Measurements from ENCODE around the gene STT3A. TPM values are rescaled to one million over a fixed set of nuclear protein-coding genes. Genes with fewer than 3 reads are reported as not detected.

Gene STT3A
- total RNA-seq, 1 donor from 2014 or later, result 91.6 TPM

GRCh38 chr11:125586623-125587022 lies 6.0 kb upstream of the STT3A start:
- peaks cover 11% of the 10 kb centered on the region for H3K4me1 ChIP-seq
- no peak overlapping the region for H3K27ac ChIP-seq

DNA sequence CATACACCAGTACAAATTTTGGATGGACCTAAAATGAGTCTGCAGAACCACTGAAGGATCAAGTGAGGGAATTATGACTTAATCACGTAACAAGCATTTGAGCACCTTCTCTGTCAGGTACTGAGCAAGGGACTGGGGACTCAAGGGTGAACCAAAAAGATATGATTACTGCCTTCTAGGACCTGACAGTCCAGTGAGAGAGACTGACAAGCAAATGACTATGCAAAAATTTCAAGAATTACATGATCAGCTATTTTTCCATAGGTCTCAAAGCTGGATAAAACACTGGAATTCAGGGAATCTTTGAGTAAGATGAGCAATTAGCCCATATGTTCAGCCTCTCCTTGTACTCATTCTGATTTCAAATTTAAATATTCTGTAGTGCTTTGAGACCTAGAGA lies 5.2 kb upstream of the STT3A start:
- H3K4me1 ChIP-seq, result peaks cover 12% of the 10 kb centered on the region
- no peak overlapping the region for H3K27ac ChIP-seq
- no peak for DNase-seq (ENCODE audit: extremely low spot score in 2 of 2)
- intact Hi-C loops (cut with DNase I), result no loop called here
- no peaks in the 10 kb centered on the region for H3K27me3 ChIP-seq
- TF ChIP-seq POLR2A (IDR thresholded peaks at IDR 0.05) (no peak), POLR2AphosphoS5 (IDR thresholded peaks at IDR 0.05; ENCODE audit: insufficient read depth in 1 of 2, low read depth in 1 of 2) (no peak)
- TF ChIP-seq, protein P1, sequence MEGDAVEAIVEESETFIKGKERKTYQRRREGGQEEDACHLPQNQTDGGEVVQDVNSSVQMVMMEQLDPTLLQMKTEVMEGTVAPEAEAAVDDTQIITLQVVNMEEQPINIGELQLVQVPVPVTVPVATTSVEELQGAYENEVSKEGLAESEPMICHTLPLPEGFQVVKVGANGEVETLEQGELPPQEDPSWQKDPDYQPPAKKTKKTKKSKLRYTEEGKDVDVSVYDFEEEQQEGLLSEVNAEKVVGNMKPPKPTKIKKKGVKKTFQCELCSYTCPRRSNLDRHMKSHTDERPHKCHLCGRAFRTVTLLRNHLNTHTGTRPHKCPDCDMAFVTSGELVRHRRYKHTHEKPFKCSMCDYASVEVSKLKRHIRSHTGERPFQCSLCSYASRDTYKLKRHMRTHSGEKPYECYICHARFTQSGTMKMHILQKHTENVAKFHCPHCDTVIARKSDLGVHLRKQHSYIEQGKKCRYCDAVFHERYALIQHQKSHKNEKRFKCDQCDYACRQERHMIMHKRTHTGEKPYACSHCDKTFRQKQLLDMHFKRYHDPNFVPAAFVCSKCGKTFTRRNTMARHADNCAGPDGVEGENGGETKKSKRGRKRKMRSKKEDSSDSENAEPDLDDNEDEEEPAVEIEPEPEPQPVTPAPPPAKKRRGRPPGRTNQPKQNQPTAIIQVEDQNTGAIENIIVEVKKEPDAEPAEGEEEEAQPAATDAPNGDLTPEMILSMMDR (IDR thresholded peaks at IDR 0.05), result no peak
- H3K9me3 ChIP-seq, result no peaks in the 10 kb centered on the region
- H3K36me3 ChIP-seq, result peaks cover 0 to 23% of the 10 kb centered on the region in 2 donors
- no peak overlapping the region for H3K4me3 ChIP-seq

More at GRCh38 chr11:125586623-125587022, 6.0 kb upstream of the STT3A start:
- TF ChIP-seq, protein P1 (IDR thresholded peaks at IDR 0.05), result no peak
- TF ChIP-seq POLR2A (IDR thresholded peaks at IDR 0.05), result no peak
- no peak for TF ChIP-seq POLR2AphosphoS5 (IDR thresholded peaks at IDR 0.05; ENCODE audit: insufficient read depth in 1 of 2, low read depth in 1 of 2)
- H3K36me3 ChIP-seq, result peaks cover 0 to 29% of the 10 kb centered on the region in 2 donors
- intact Hi-C loops (cut with DNase I), result no loop called here
- H3K27me3 ChIP-seq, result no peaks in the 10 kb centered on the region
- no peaks in the 10 kb centered on the region for H3K9me3 ChIP-seq
- no peak for DNase-seq (ENCODE audit: extremely low spot score in 2 of 2)
- no peak overlapping the region for H3K4me3 ChIP-seq

- TF ChIP-seq, protein P1 (IDR thresholded peaks at IDR 0.05), result no peak
- no peak for TF ChIP-seq POLR2A (IDR thresholded peaks at IDR 0.05)
- no peak for TF ChIP-seq POLR2AphosphoS5 (IDR thresholded peaks at IDR 0.05; ENCODE audit: insufficient read depth in 1 of 2, low read depth in 1 of 2)
- peaks cover 0 to 14% of the 10 kb centered on the region in 2 donors for H3K36me3 ChIP-seq
- H3K4me1 ChIP-seq, result peaks cover 17% of the 10 kb centered on the region
- no peaks in the 10 kb centered on the region for H3K27me3 ChIP-seq
- H3K27ac ChIP-seq, result no peak overlapping the region
- DNase-seq (ENCODE audit: extremely low spot score in 2 of 2), result no peak
- intact Hi-C loops (cut with DNase I), result no loop called here
- no peaks in the 10 kb centered on the region for H3K9me3 ChIP-seq
- H3K4me3 ChIP-seq, result no peak overlapping the region
These were observed 4.1 kb upstream of the STT3A start for GRCh38 chr11:125588505-125588904.

DNA sequence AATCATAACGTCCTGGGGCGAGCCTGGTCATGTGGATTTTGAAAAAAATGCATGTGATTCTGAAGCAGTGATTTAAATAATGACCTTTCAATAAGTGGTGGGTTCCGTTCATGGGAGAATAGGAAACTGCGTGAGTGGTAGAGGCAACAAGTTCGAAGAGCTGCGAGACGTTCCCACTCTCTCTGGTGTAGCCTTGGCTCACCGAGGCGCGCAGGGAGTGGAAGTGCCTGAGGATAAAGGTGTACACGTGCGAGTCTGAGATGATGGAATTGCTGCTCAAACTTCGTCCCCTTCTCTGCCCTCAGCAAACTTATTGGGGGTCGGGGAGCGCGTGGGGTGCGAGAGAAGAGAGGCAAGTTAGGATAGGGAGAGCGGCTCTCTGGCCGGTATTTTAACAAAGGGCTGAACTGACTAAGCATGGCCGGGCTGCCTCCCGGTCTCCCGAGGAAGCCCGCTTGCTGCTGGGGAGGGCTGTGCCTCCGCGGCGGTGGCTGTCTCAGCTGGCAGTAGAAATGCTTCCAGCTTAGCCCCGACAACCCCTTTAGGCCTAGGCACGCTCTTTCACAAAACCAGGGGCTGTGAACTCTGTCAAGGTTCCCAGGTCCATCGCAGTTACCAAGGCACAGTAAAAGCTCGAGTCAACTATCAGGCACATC lies 875 bp upstream of the STT3A start:
- DNase-seq (ENCODE audit: extremely low spot score in 2 of 2), result peak in 1 of 2 donors; percentile 88
- intact Hi-C loops (cut with DNase I), result no loop called here
- TF ChIP-seq POLR2A (IDR thresholded peaks at IDR 0.05) (no peak), POLR2AphosphoS5 (IDR thresholded peaks at IDR 0.05; ENCODE audit: insufficient read depth in 1 of 2, low read depth in 1 of 2) (no peak)
- TF ChIP-seq, protein P1 (IDR thresholded peaks at IDR 0.05), result no peak
- Histone ChIP-seq H3K4me1 (peaks cover 45% of the 10 kb centered on the region), H3K36me3 (peaks cover 0 to 2% of the 10 kb centered on the region in 2 donors), H3K27ac (peak overlapping the region; percentile 89), H3K9me3 (no peaks in the 10 kb centered on the region), H3K27me3 (no peaks in the 10 kb centered on the region), H3K4me3 (peak overlapping the region; percentile 78 to 96)

DNA sequence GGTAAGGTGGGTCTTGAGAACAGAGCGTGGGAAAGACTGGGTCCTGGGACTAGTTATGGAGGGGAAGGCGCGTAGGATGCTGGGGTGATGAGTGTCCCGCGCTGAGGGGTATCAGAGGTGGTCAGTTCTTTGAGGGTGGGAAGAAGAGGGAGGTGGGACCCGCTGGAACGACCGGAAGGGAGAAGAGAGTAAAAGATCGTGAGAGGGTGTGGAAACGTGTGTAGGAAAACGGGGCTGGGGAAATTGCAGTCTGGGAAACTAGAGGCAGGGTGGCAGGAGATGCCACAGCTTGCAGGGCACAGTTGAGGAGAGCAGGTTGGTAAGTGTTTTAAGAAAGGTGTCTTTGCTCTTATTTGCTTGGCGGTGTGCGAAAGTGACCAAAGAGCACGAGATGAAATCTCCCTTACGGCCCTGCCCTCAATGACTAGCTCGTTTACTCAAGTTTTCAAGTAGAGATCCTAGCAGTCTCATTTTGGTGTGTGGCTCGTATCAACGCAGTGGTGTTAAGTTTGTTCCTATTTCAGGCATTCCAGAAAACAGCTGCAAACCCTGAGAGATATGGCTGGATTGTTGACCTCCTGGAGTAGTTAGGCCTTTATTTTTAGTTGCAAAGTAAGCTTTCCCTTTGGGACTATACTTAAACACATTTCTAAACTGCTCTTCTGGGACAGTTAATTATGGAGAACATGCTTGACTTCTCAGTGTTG lies 615 bp downstream of the STT3A start:
- peak in 1 of 2 donors; percentile 87 for DNase-seq (ENCODE audit: extremely low spot score in 2 of 2)
- Histone ChIP-seq H3K4me1 (peaks cover 45% of the 10 kb centered on the region), H3K27ac (peak overlapping the region; percentile 81), H3K36me3 (peaks cover 0 to 15% of the 10 kb centered on the region in 2 donors), H3K27me3 (no peaks in the 10 kb centered on the region), H3K4me3 (peak overlapping the region; percentile 90 to 96), H3K9me3 (no peaks in the 10 kb centered on the region)
- TF ChIP-seq POLR2A (IDR thresholded peaks at IDR 0.05) (no peak), POLR2AphosphoS5 (IDR thresholded peaks at IDR 0.05; ENCODE audit: insufficient read depth in 1 of 2, low read depth in 1 of 2) (no peak)
- TF ChIP-seq, protein P1 (IDR thresholded peaks at IDR 0.05), result no peak
- intact Hi-C loops (cut with DNase I), result no loop called here
